Esophagus squamous epithelium (tissue), 5 donors: ENCODE data around the gene CABP4. TPM values are rescaled to one million over a fixed set of nuclear protein-coding genes. Genes with fewer than 3 reads are reported as not detected.

ENCODE experiments used
- DNase-seq: peaks from one replicate; lab custom pipeline; 2025; lab: John Stamatoyannopoulos, UW
- H3K27ac ChIP-seq, 4 donors: fragments of 200-600 bp; sonication (generic); one replicate each; pipeline ENCODE4 v1.5.1; 2016 to 2019; ENCODE audit warnings: mild to moderate bottlenecking in 1 of 4
- H3K27me3 ChIP-seq, 4 donors: fragments of 200-600 bp; sonication (generic); 1 replicate in 3 of 4; 2 replicates in 1 of 4; pipeline versions ENCODE4 v1.5.1 to v1.6.0; 2017 to 2021; ENCODE audit warnings: antibody characterized with exemption in 1 of 4
- H3K36me3 ChIP-seq, 3 donors: fragments of 200-600 bp; sonication (generic); one replicate each; pipeline ENCODE4 v1.5.1; 2016 to 2019
- H3K4me1 ChIP-seq, 3 donors: fragments of 200-600 bp; sonication (generic); one replicate each; pipeline ENCODE4 v1.5.1; 2017 to 2019
- H3K4me3 ChIP-seq, 4 donors: fragments of 200-600 bp; sonication (generic); 1 replicate in 3 of 4; 2 replicates in 1 of 4; pipeline ENCODE4 v1.5.1; 2016 to 2019; ENCODE audit warnings: mild to moderate bottlenecking in 2 of 4, moderate library complexity in 1 of 4
- H3K9me3 ChIP-seq, 3 donors: fragments of 200-600 bp; sonication (generic); one replicate each; pipeline ENCODE4 v1.5.1; 2016 to 2019
- CTCF ChIP-seq, 6 experiments: fragments of 450-650 bp in 4 of 6; fragments of 200-600 bp in 2 of 6; sonication (generic) in 2 of 6; IDR thresholded peaks; one replicate each; pipeline ENCODE4 v1.5.1; 2016 to 2019; ENCODE audit warnings: antibody characterized with exemption in 6 of 6, mild to moderate bottlenecking in 4 of 6, moderate library complexity in 4 of 6
- POLR2A ChIP-seq, 4 donors: fragments of 450-650 bp; IDR thresholded peaks; one replicate each; pipeline ENCODE4 v1.6.1; 2017; ENCODE audit warnings: antibody characterized with exemption in 4 of 4, mild to moderate bottlenecking in 4 of 4, moderate library complexity in 3 of 4
- WGBS, 2 donors: methylation state at CpG; one replicate each; pipeline ENCODE4 v1.1.5; 2018; 5-methylcytosine and 5-hydroxymethylcytosine counted together
- intact Hi-C: fragments of 100-400 bp; cut with DNase I; formaldehyde crosslinking; loops from one replicate; pipeline ENCODE4 v1.15.0; 2022
- total RNA-seq, 4 donors: library from RNA; depleted of rRNA; stranded (reverse); fragments of >200 nt; gene quantifications; one replicate each; pipeline ENCODE4 v1.1.0, GENCODE V29; 2016
- donor health status: DM: yes; HTN: yes; CAD: no.

The CABP4 gene
- total RNA-seq, 4 donors from 2014 or later, result 0.38 TPM; not detected in 3

GRCh38 chr11:67432655-67433349 lies 22.4 kb upstream of the CABP4 start:
- Histone ChIP-seq H3K4me3 (no peak overlapping the region), H3K27me3 (no peaks in the 10 kb centered on the region), H3K4me1 (peaks cover 37 to 85% (median 39%) of the 10 kb centered on the region in 3 donors), H3K27ac (peak overlapping the region in 1 of 4 donors; percentile 29), H3K36me3 (peaks cover 37 to 80% (median 46%) of the 10 kb centered on the region in 3 donors), H3K9me3 (no peaks in the 10 kb centered on the region)
- DNase-seq, result no peak
- TF ChIP-seq CTCF (IDR thresholded peaks at IDR 0.05) (no peak), POLR2A (IDR thresholded peaks at IDR 0.05) (no peak)
- intact Hi-C loops, result no loop called here
- 73 to 82% methylated on average over 8 to 9 of the region's 22 CpGs for WGBS, 2 donors

- no peak for DNase-seq
- Histone ChIP-seq H3K36me3 (peaks cover 44 to 90% (median 51%) of the 10 kb centered on the region in 3 donors), H3K4me1 (peaks cover 36 to 85% (median 39%) of the 10 kb centered on the region in 3 donors), H3K27ac (peak overlapping the region in 2 of 4 donors; percentile 40 to 79), H3K4me3 (no peak overlapping the region), H3K27me3 (no peaks in the 10 kb centered on the region), H3K9me3 (no peaks in the 10 kb centered on the region)
- intact Hi-C loops, result no loop called here
- TF ChIP-seq POLR2A (IDR thresholded peaks at IDR 0.05) (no peak), CTCF (IDR thresholded peaks at IDR 0.05) (no peak)
- 75 to 100% methylated on average over 5 to 6 of the region's 22 CpGs for WGBS, 2 donors
These were observed 21.4 kb upstream of the CABP4 start for GRCh38 chr11:67433536-67434394.

- TF ChIP-seq POLR2A (IDR thresholded peaks at IDR 0.05) (no peak), CTCF (IDR thresholded peaks at IDR 0.05) (no peak)
- Histone ChIP-seq H3K27me3 (no peaks in the 10 kb centered on the region), H3K27ac (peak overlapping the region in 3 of 4 donors; percentile 40 to 79 (median 71)), H3K9me3 (no peaks in the 10 kb centered on the region), H3K36me3 (peaks cover 44 to 97% (median 51%) of the 10 kb centered on the region in 3 donors), H3K4me3 (no peak overlapping the region), H3K4me1 (peaks cover 33 to 85% (median 39%) of the 10 kb centered on the region in 3 donors)
- intact Hi-C loops, result no loop called here
- whole genome bisulfite sequencing, 2 donors, result 67 to 82% methylated on average over 9 to 10 of the region's 23 CpGs
- DNase-seq, result no peak
These were observed 20.7 kb upstream of the CABP4 start for GRCh38 chr11:67434395-67434881.

- H3K4me1 ChIP-seq, result peaks cover 33 to 85% (median 41%) of the 10 kb centered on the region in 3 donors
- peak overlapping the region in 2 of 4 donors; percentile 41 to 58 for H3K4me3 ChIP-seq
- H3K27me3 ChIP-seq, result no peaks in the 10 kb centered on the region
- peaks cover 44 to 98% (median 51%) of the 10 kb centered on the region in 3 donors for H3K36me3 ChIP-seq
- DNase-seq, result no peak
- no peak for TF ChIP-seq POLR2A (IDR thresholded peaks at IDR 0.05)
- TF ChIP-seq CTCF (IDR thresholded peaks at IDR 0.05), result no peak
- no peaks in the 10 kb centered on the region for H3K9me3 ChIP-seq
- 67 to 71% methylated on average over 4 to 8 of the region's 26 CpGs for whole genome bisulfite sequencing, 2 donors
- intact Hi-C loops, result no loop called here
- H3K27ac ChIP-seq, result peak overlapping the region; percentile 40 to 84 (median 75)
These were observed 20.0 kb upstream of the CABP4 start for GRCh38 chr11:67435031-67435726.
